Stimulated activated CD8-positive, alpha-beta memory T cell treated with anti-CD3 and anti-CD28 coated beads, Interleukin-4, amount 100 ng/mL, for 1 hour (primary cell): ENCODE data around the gene ZBTB21.
"Not testable (repeated sequence)": the region's sequence is repeated elsewhere in the genome, so short reads cannot be mapped to it uniquely, and the experiment has no call there.

Source experiments
- DNase-seq, 2 donors: peaks; one replicate each; pipeline ENCODE4 v3.0.0-alpha.2; 2020; ENCODE audit warnings: low read depth in 2 of 2, low spot score in 1 of 2

The ZBTB21 gene

DNA sequence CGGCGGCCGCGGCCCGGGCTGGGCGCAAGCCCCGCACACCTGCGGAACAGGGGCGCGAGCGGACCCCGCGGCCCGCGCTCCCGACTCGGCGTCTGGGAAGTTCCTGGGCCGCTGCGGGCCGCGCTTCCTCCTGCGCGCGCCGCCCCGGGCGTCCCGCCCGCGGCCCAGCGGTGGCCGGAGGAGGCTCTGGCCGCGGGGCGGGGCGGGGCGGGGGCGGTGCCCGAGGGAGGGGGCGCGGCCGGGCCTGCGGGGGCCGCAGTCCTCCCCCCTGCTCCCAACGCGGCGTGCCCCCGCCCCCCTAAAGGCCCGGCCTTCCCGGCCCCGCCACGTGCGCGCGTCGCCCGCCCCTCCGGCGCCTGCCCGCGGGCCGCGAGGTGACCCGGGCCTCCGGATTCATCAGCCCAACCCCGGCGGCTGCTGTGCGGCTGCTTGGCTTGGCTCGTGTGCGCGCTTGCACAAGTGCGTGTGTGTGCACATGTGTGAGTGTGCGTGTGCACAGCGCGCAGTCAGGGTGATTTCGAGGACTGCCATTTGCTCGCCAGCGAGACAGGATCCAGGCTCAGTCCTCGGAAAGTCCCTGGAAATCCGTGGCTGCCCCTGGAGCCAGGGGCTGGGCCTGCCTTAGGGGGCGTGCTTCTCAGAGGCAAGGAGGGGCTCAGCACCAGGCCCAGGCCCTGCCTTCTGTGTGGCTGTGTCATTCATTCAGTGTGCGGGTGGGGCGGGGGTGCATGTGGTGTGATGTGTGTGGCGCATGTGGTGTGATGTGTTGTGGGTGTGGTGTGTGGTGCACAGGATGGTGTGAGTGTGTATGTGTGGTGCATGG lies 56.1 kb downstream of the ZBTB21 start, which contains the start of gene C2CD2:
TSS of gene C2CD2 (minus strand) at position 188 of the 823 bp plus-strand sequence. CDS start 370 bp downstream, outside the sequence.
- no peak for DNase-seq

DNA sequence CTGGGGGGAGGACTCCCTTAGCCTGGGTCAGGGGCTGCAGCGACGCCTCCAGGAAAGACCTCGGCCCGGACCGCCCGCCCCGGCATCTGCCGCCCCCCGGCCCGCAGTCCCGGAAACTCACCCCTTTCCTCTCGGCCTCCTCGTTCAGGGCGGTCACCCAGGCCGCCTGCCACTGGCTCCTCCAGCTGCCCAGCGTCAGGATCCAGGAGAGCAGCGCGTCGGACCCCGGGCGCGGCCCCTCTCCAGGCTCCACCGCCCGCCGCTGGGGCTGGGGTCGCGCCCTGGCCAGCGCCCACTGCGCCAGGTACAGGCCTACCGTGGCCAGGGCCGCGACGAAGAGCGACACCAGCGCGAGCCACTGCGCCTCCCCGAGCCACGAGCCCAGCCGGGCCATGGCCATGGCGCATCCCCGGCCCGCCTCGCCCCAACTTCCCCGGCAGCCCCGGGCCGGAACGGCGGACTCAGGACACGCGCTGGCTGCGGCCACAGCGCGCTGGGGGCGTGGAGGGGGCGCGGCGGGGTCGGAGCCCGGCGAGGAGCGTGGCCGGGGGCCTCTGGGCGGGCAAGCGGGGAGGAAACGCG lies 56.8 kb downstream of the ZBTB21 start:
- DNase-seq: no peak

DNA sequence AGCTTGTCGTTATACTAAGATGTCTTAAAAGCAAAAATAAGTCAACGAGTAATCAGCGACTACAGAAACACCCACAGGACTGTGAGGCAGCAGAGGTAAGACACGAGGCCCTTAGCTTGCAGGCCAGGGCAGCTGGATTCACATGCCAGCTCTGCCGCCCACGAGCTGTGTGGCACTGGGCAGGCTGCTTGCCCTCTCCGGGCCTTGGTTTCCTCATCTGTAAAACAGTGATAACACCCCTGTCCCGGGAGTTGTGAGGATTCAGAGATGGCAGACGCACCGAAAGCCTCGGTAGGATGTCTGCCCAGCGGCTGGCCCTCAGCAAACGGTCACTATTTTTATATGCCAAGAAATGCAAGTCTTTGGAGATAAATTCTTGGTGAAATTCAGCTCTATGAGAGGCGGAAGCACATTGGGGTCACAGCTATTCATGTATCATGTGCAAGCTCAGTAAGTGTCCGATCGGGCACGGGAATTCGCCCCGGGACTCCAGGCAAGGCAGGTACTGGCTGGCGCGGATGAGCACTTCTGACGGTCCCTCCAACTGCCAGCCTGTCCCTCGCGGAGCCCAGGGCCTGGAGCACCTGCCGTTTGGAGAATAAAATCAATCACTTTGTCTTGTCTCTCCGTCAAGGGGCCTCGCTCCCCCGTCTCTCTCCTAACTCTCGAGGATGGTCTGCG lies 57.5 kb downstream of the ZBTB21 start:
- no peak for DNase-seq

DNA sequence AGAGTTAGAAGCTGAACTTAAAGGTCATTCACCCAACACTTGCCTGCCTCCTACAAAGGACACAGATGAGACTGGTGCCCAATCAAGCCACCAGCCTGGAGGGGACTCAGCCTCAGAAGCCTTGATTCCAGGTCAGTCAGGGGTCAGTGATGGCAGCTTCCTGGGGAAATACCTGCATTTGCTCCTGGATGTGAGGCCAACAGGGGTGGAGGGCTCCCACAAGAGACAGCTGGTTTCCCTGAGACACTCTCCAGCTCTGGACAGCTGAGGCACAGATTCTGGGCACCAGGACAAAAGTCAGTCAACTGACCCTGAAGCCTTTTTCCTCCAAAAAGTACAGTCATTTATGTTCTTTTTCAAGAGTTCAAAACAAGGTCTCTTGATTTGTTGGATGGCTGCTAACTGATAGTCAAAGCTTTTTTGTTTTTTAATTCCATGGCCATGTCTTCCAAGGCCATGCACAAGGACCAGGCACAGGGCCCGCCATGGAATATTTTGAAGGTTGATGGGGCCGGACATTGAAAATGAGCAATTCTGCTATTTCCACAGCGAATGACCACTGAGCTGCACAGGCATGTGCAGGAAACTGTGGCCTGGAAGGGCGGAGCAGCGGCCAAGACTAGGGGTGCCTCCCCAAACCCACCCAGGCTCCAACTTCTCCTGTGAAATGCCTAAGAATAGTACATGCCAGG lies 58.1 kb downstream of the ZBTB21 start:
- DNase-seq: no peak

DNA sequence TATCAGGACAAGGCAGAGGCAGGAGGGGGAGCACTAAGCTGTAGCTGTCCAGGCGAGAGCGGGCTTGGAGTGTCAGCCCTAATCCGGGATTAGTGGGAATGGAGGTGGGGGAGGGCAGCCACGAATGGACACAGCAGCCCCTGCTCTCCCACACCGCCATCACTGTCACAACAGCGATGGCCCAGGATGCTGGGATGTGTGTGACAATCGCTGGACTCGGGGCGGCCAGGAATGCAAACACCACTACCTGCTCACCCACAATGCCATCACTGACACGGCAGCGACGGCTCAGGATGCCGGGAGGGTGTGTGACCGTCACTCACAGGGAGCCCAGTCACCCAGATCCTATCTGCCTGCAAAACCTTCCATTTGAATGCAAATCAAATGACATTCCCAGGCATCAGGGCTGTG lies 59.2 kb downstream of the ZBTB21 start:
- no peak for DNase-seq

DNA sequence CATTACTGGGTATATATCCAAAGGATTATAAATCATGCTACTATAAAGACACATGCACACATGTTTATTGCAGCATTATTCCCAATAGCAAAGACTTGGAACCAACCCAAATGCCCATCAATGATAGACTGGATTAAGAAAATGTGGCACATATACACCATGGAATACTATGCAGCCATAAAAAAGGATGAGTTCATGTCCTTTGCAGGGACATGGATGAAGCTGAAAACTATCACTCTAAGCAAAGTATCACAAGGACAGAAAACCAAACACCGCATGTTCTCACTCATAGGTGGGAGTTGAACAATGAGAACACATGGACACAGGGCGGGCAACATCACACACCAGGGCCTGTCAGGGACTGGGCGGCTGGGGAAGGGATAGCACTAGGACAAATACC lies 60.5 kb downstream of the ZBTB21 start:
- not testable (repeated sequence) for DNase-seq

DNA sequence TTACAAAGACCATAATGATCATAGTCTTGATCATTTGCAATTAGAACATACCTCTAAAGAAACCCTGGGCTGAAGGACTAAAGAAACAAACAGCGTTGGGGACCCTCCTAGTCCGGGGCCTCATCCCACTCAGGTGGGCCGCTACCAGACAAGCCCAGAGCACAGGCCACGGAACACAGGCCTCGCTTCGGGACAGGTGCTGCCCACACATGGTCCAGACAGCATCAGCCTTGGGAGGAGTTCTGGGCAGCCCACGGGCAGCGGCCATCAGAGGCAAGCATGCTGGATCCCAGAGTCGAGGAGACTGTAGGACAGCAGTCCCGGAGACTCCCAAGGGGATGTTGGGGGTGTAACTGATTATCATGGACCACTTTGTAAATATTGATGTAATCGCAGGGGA lies 61.3 kb downstream of the ZBTB21 start:
- no peak for DNase-seq

DNA sequence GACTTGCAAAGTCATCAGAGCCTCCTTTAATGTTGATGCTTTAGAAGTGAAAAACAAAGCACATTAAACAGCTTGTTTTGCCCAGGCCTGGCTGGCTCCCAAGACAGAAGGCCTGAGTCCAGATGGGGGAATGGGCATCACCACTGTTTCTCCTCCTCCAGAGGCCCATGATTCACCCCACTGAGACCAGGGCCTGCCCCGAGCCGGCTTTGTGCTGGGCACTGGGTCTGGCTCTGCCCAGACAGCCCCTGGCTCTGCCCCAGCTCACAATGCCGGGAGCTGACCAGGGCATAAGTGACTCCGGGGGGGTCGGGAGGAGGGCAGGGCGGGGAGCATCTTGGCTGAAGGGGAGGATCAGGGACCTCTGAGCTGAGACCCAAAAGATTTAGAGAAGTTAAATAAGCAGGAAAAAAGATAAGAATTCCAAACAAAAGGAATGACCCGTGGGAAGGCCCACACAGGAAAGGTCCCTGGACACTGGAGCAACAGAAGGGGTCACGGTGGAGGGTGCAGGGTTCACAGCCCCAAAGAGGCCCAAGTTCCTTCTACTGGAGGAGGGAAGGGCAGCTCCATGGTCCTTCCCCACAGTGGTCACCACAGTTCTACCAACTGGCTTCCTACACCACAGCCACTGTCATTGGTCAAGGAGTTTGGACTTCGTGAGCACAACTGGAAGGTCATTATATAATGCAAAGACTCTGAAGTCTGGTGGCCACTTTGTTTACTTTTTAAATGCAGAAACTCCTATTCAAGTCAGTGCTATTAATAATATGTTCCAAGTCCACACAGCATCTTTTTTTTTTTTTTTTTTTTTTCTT lies 61.9 kb downstream of the ZBTB21 start:
- no peak for DNase-seq

DNA sequence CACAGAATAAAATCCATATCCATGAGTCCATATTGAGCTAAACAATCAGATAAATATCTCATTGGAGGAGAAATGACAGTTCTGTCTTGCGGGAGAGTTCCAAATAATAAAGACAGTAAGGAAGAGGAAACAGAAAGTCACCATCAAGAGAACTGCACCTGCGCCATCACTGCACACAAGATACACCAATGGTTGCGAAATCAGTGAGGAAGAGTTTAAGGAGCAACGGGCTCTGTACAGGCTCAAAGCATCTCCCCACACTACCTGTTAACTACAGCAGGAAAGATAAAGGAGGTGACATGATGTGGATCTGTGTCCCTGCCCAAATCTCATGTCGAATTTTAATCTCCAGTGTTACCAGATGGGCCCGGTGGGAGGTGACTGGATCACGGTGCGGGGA lies 64.2 kb downstream of the ZBTB21 start:
- DNase-seq: no peak

DNA sequence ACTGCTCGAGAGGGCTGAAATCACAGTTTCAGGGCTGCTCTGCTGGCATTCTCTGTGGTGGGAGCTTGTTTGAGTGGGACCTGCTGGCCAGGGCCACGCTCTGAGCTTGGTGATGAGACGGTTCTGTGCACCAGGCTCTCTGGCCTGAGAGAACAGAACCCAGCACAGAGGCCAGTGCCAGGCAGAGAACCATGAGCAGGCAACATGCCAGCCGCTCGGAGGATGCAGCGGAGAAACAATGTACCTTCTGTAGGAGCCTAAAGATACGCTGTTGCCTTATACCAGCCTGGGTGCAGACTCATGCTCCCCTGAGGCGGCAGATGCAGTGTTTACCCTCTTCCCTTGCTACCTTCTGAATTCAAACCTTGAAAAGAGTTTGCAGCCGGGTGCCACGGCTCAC lies 66.3 kb downstream of the ZBTB21 start:
- DNase-seq: no peak

DNA sequence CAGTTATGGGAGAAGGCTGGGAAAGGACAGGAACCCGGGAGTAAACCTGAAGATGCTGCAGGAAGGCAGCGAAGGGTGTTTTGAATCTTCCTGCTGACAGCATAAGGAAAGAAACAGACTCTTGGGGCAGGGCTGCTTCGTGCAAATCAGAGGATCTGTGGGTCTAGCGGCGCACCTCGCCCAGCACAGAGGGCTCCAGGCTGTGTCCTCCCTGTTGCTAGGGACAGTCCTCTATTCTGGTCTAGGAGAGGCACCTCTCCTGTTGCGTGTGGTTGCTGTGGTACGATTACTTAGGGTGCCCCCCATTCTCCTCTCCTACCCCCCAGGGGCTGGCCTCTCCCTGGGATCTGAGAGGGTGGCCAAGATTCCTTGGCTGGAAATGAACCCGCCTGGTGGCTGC lies 67.7 kb downstream of the ZBTB21 start:
- no peak for DNase-seq

DNA sequence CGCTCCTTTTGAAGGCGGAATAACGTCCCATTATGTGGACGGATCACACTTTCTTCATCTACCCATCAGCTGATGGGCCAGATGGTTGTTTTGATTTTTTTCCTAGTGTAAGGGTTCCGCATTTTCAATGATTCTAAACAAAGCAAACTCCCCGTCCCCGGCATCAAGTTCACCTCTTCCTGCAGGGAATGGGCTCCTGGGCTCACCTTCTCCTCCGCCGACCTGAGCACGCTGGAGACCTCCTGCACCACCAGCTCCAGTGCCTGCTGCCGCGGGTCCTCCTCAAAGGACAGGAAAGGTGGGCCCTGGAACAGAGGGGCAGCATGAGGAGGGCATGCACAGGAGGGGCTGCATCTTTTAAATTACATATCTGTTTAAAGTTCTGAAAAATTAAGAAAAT lies 68.2 kb downstream of the ZBTB21 start:
- DNase-seq: no peak

DNA sequence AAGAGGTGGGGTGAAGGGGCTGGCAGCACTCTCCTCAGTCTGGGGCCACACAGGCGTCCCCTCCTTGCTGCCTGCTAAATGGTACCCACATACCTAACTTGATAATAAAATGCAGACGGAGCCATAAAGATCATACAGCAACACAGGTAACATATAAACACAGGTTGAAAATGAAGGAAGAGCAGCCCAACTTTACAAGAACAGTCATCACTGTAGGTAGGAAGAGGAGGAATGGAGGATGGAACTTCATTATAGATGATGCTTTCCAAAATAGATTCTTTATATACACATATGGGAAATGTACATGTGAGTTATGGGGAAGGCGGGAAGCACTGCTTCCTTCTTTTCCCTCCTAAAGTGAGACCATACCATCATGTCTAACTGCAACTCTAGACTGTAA lies 69.7 kb downstream of the ZBTB21 start:
- DNase-seq: no peak

DNA sequence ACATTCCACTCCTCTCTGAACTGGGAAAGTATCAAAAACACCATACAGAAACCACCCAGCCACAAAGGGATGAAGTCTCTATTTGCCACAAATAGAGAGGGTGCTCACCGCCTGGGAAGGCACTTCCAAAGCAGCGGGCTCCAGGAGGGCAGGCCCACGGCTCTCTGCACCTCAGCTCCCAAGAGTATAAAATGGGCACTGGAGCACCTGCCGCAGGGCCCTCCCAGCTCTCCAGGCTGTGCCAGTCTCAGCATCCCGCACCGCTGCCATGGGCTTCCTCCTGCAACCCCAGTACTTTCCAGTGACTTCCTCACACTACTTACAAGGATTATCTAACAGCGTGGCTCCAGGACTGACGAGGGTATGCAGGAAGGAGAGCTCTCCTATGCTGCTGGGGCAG lies 70.8 kb downstream of the ZBTB21 start:
- no peak for DNase-seq
